DND-41 (cell line): ENCODE results near the gene NEAT1.

Experiments
- CTCF ChIP-seq: IDR thresholded peaks from 2 replicates; pipeline ENCODE4 v1.5.1; 2012; ENCODE audit warnings: borderline replicate concordance, low read length, moderate library complexity, mild to moderate bottlenecking; ENCODE audit not compliant: poor library complexity, severe bottlenecking; ENCODE audit errors: extremely low read depth
- EZH2 ChIP-seq: IDR thresholded peaks from 3 replicates; pipeline ENCODE4 v1.6.1; 2012; ENCODE audit warnings: borderline replicate concordance, low read depth, mild to moderate bottlenecking, moderate library complexity, low read length, inconsistent platforms; ENCODE audit not compliant: severe bottlenecking

DNA sequence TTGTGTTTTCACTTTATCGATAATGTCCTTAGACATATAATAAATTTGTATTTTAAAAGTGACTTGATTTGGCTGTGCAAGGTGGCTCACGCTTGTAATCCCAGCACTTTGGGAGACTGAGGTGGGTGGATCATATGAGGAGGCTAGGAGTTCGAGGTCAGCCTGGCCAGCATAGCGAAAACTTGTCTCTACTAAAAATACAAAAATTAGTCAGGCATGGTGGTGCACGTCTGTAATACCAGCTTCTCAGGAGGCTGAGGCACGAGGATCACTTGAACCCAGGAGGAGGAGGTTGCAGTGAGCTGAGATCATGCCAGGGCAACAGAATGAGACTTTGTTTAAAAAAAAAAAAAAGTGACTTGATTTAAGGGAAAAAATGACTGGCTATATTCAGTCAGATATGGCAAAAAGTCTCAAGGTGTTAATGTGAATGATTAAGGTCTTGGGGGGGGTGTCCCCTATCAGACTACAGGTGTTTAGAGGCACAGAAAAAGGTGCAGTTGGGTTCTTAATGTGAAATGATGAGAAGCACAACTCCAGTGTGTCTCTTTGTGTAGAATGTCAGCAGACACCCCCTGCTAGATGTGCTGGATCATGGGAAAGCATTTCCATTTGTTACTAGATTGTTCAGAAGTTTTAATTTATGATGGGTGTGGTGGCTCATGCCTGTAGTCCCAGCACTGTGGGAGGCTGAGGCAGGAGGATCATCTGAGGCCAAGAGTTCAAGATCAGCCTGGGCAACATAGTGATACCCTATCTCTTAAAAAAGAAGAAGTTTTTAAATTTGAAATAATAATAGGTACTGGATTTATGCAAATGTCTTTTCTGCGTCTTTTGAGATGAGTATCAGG, 17.0 kb downstream of the NEAT1 start:
- TF ChIP-seq CTCF = no peak
- TF ChIP-seq EZH2 = no peak
